Endodermal cell (in vitro differentiated cells): Measurements from ENCODE around the gene FBXO5. TPM values are rescaled to one million over a fixed set of nuclear protein-coding genes. Genes with fewer than 3 reads are reported as not detected.

ENCODE experiments used
- DNase-seq: peaks from one replicate; pipeline ENCODE4 v3.0.0-alpha.2; 2017
- H3K27ac ChIP-seq: 2 replicates; pipeline ENCODE4 v1.5.1; 2013; ENCODE audit warnings: mild to moderate bottlenecking, low read depth, low read length, moderate library complexity
- H3K27me3 ChIP-seq: 2 replicates; pipeline ENCODE4 v1.6.1; 2013; ENCODE audit warnings: mild to moderate bottlenecking, low read length, moderate library complexity; ENCODE audit not compliant: insufficient read depth, control insufficient read depth, poor library complexity, severe bottlenecking
- H3K36me3 ChIP-seq: 2 replicates; pipeline ENCODE4 v1.7.0; 2013; ENCODE audit warnings: mild to moderate bottlenecking, low read length, moderate library complexity; ENCODE audit not compliant: control insufficient read depth, insufficient read depth
- H3K4me1 ChIP-seq: one replicate; pipeline ENCODE4 v1.7.0; 2013; ENCODE audit warnings: low read length; ENCODE audit not compliant: control insufficient read depth, insufficient read depth
- H3K4me3 ChIP-seq: 2 replicates; pipeline ENCODE4 v1.5.1; 2013; ENCODE audit warnings: mild to moderate bottlenecking, low read length, moderate library complexity
- H3K9ac ChIP-seq: 2 replicates; pipeline ENCODE4 v1.6.1; 2013; ENCODE audit warnings: mild to moderate bottlenecking, low read length, moderate library complexity; ENCODE audit not compliant: poor library complexity, severe bottlenecking; ENCODE audit errors: extremely low read depth
- H3K9me3 ChIP-seq: 2 replicates; pipeline ENCODE4 v1.6.1; 2013; ENCODE audit warnings: mild to moderate bottlenecking, low read length, moderate library complexity; ENCODE audit not compliant: control insufficient read depth
- H3K27ac Mint-ChIP-seq: 2 replicates; pipeline ENCODE4 v1.8.0; 2020; ENCODE audit warnings: mixed read lengths
- H3K27me3 Mint-ChIP-seq: 2 replicates; pipeline ENCODE4 v1.8.0; 2021; ENCODE audit warnings: mild to moderate bottlenecking, mixed read lengths; ENCODE audit not compliant: insufficient read depth
- H3K36me3 Mint-ChIP-seq: 2 replicates; pipeline ENCODE4 v1.8.0; 2020; ENCODE audit warnings: low read depth, mixed read lengths
- H3K4me1 Mint-ChIP-seq: 2 replicates; pipeline ENCODE4 v1.8.0; 2020; ENCODE audit warnings: mixed read lengths
- H3K4me3 Mint-ChIP-seq: 2 replicates; pipeline ENCODE4 v1.8.0; 2020; ENCODE audit warnings: mild to moderate bottlenecking, moderate library complexity, mixed read lengths
- H3K9me3 Mint-ChIP-seq: 2 replicates; pipeline ENCODE4 v1.8.0; 2020; ENCODE audit warnings: mild to moderate bottlenecking, mixed read lengths
- WGBS, 2 experiments: methylation state at CpG; one replicate each; pipeline versions ENCODE4 v1.1.5 to v1.1.7; 2013; ENCODE audit warnings: missing lambda C conversion rate in 2 of 2, mixed read lengths in 1 of 2; ENCODE audit not compliant: insufficient coverage in 1 of 2, insufficient read length in 1 of 2; 5-methylcytosine and 5-hydroxymethylcytosine counted together
- total RNA-seq, 2 donors: library from RNA; stranded (reverse); fragmentation: NEBNext Ultra II Directional in 1 of 2; extraction: Animal tissue kit (Norgen Biotek cat#: 25700) in 1 of 2; gene quantifications; 2 replicates in 1 of 2; 3 replicates in 1 of 2; pipeline ENCODE4 v1.2.1, GENCODE V29; 2021
- TF ChIP-seq, protein P1 (sequence below): fragments of 200-600 bp; sonication (generic); conservative IDR thresholded peaks from 2 replicates; pipeline ENCODE4 v1.5.0; 2021; ENCODE audit warnings: antibody characterized with exemption, mild to moderate bottlenecking

FBXO5 gene
- total RNA-seq, 2 donors from 2014 or later = 39.8 to 71.6 TPM

DNA sequence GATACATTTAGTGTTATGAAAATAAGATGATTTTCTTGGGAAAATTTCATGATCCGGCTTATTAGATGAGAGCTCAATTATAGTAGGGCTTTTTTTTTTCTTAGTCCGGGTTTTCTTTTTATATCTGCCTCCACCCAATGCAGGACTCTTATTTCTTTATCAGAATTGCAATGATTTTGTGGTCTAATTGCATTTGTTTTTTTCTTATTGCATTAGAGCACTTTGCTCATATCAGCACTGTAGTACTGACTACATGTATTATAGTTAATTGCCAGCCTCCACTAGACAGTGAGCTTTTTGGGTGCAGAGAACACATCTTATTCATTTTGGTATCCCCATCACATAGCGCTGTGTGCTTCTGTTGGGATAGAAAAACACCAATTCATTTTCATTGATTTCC lies 50.0 kb downstream of the FBXO5 start:
- H3K36me3 ChIP-seq = no peaks in the 10 kb centered on the region
- Mint-ChIP-seq H3K36me3 (no peaks in the 10 kb centered on the region), H3K9me3 (no peaks in the 10 kb centered on the region), H3K4me3 (no peak overlapping the region), H3K27me3 (no peaks in the 10 kb centered on the region), H3K4me1 (no peaks in the 10 kb centered on the region), H3K27ac (no peak overlapping the region)
- H3K9ac ChIP-seq = no peak overlapping the region
- WGBS, 2 experiments = 80 to 86% methylated on average over 1 to 2 of the region's 3 CpGs
- TF ChIP-seq, protein P1, sequence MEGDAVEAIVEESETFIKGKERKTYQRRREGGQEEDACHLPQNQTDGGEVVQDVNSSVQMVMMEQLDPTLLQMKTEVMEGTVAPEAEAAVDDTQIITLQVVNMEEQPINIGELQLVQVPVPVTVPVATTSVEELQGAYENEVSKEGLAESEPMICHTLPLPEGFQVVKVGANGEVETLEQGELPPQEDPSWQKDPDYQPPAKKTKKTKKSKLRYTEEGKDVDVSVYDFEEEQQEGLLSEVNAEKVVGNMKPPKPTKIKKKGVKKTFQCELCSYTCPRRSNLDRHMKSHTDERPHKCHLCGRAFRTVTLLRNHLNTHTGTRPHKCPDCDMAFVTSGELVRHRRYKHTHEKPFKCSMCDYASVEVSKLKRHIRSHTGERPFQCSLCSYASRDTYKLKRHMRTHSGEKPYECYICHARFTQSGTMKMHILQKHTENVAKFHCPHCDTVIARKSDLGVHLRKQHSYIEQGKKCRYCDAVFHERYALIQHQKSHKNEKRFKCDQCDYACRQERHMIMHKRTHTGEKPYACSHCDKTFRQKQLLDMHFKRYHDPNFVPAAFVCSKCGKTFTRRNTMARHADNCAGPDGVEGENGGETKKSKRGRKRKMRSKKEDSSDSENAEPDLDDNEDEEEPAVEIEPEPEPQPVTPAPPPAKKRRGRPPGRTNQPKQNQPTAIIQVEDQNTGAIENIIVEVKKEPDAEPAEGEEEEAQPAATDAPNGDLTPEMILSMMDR = no peak
- no peaks in the 10 kb centered on the region for H3K9me3 ChIP-seq
- H3K27me3 ChIP-seq = no peaks in the 10 kb centered on the region
- no peak overlapping the region for H3K27ac ChIP-seq
- DNase-seq = no peak
- H3K4me1 ChIP-seq = no peaks in the 10 kb centered on the region
- H3K4me3 ChIP-seq = no peak overlapping the region

DNA sequence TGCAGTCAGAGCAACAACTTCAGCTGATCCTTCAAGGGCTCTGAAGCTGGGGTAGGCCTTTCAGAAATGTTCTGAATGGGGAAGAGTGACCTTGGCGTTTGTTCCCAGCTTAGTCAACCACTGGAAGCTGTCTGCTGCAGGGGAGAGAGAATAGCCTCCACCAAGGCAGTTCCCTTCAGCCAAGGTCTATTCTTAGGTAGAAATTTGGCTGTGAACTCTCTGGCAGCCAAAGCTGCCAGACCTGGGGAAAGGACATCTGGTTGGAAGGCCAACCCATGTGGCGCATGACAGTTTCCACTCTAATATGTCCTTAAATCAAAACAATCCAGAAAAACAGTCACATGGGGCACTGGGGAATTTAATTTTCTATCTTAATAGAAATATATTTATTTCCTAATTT lies 60.1 kb downstream of the FBXO5 start:
- H3K4me1 Mint-ChIP-seq = peaks cover 2% of the 10 kb centered on the region
- DNase-seq = no peak
- H3K27me3 Mint-ChIP-seq = no peaks in the 10 kb centered on the region
- WGBS, 2 experiments = 90% methylated on average over 2 of the region's 2 CpGs; no CpG with 5 or more reads in 1 of the 2 experiments
- H3K27ac Mint-ChIP-seq = no peak overlapping the region
- Histone ChIP-seq H3K9me3 (no peaks in the 10 kb centered on the region), H3K9ac (no peak overlapping the region), H3K4me3 (no peak overlapping the region), H3K36me3 (no peaks in the 10 kb centered on the region), H3K27me3 (no peaks in the 10 kb centered on the region), H3K4me1 (no peaks in the 10 kb centered on the region), H3K27ac (no peak overlapping the region)
- H3K9me3 Mint-ChIP-seq = no peaks in the 10 kb centered on the region
- no peaks in the 10 kb centered on the region for H3K36me3 Mint-ChIP-seq
- TF ChIP-seq, protein P1 = no peak
- H3K4me3 Mint-ChIP-seq = no peak overlapping the region

Other genes starting within 250 kb of the FBXO5 start
- not detected for gene VIP, start 232.2 kb downstream of the FBXO5 start, total RNA-seq
- 10 to 100 TPM; 17.3 to 18.7 TPM for gene MTRF1L, start 19.7 kb upstream of the FBXO5 start, total RNA-seq
- gene RGS17, start 148.2 kb upstream of the FBXO5 start, total RNA-seq = 1 to 10 TPM; 1.7 to 3.2 TPM